Hepatocyte (in vitro differentiated cells): Measurements from ENCODE around the gene MYRF. TPM values are rescaled to one million over a fixed set of nuclear protein-coding genes. Genes with fewer than 3 reads are reported as not detected.

Experiments
- DNase-seq: peaks from one replicate; pipeline ENCODE4 v3.0.0-alpha.2; 2016; ENCODE audit warnings: low spot score
- H2AFZ ChIP-seq: fragments of 200-600 bp; sonication (generic); 2 replicates; pipeline ENCODE4 v1.6.0; 2016; ENCODE audit warnings: antibody characterized with exemption, mild to moderate bottlenecking
- H3K27ac ChIP-seq: fragments of 200-600 bp; sonication (generic); 2 replicates; pipeline ENCODE4 v1.5.1; 2016; ENCODE audit warnings: mild to moderate bottlenecking
- H3K27me3 ChIP-seq: fragments of 200-600 bp; sonication (generic); 2 replicates; pipeline ENCODE4 v1.6.1; 2016
- H3K36me3 ChIP-seq: fragments of 200-600 bp; sonication (generic); replicated peaks from 2 replicates; pipeline ENCODE4 v1.5.1; 2016; ENCODE audit warnings: low read depth; ENCODE audit not compliant: insufficient read depth
- H3K4me1 ChIP-seq: fragments of 200-600 bp; sonication (generic); 2 replicates; pipeline ENCODE4 v1.5.1; 2016; ENCODE audit warnings: mild to moderate bottlenecking, moderate library complexity; ENCODE audit not compliant: insufficient read depth
- H3K4me2 ChIP-seq: fragments of 200-600 bp; sonication (generic); 2 replicates; pipeline ENCODE4 v1.6.0; 2016
- H3K4me3 ChIP-seq: fragments of 200-600 bp; sonication (generic); 2 replicates; pipeline ENCODE4 v1.5.1; 2016; ENCODE audit warnings: mild to moderate bottlenecking
- H3K79me2 ChIP-seq: fragments of 200-600 bp; sonication (generic); 2 replicates; pipeline ENCODE4 v1.6.0; 2017; ENCODE audit warnings: mild to moderate bottlenecking
- H3K9me2 ChIP-seq: fragments of 200-600 bp; sonication (generic); replicated peaks from 2 replicates; pipeline ENCODE4 v1.6.0; 2017; ENCODE audit warnings: mild to moderate bottlenecking; ENCODE audit not compliant: insufficient read depth
- H3K9me3 ChIP-seq: fragments of 200-600 bp; sonication (generic); 2 replicates; pipeline ENCODE4 v1.5.1; 2016; ENCODE audit warnings: low read depth, mild to moderate bottlenecking
- H4K20me1 ChIP-seq: fragments of 200-600 bp; sonication (generic); 2 replicates; pipeline ENCODE4 v1.6.0; 2016; ENCODE audit warnings: mild to moderate bottlenecking; ENCODE audit not compliant: insufficient read depth, poor library complexity, severe bottlenecking
- CTCF ChIP-seq: fragments of 200-600 bp; sonication (generic); IDR thresholded peaks from 2 replicates; pipeline ENCODE4 v1.5.1; 2016; ENCODE audit warnings: antibody characterized with exemption, mild to moderate bottlenecking; ENCODE audit not compliant: poor library complexity
- EZH2 ChIP-seq: fragments of 200-600 bp; sonication (generic); IDR thresholded peaks from 2 replicates; pipeline ENCODE4 v1.6.1; 2016; ENCODE audit warnings: antibody characterized with exemption, mild to moderate bottlenecking, borderline replicate concordance
- EZH2phosphoT487 ChIP-seq: fragments of 200-600 bp; sonication (generic); IDR thresholded peaks from one replicate; pipeline ENCODE4 v1.6.1; 2018; ENCODE audit warnings: antibody characterized with exemption, mild to moderate bottlenecking, low read depth, moderate library complexity; ENCODE audit not compliant: unreplicated experiment, severe bottlenecking
- WGBS: methylation state at CpG from one replicate; pipeline ENCODE4 v1.1.6; 2016; ENCODE audit warnings: low lambda C conversion rate; ENCODE audit errors: missing lambda C conversion rate; 5-methylcytosine and 5-hydroxymethylcytosine counted together
- polyA plus RNA-seq: library from polyadenylated mRNA; unstranded; fragments of >200 nt; fragmentation: Nextera tagmentation; extraction: Ambion mirVana; gene quantifications from 2 replicates; pipeline ENCODE4 v1.2.1, GENCODE V29; 2016
- total RNA-seq: library from RNA; depleted of rRNA; stranded (reverse); fragments of >200 nt; gene quantifications from 2 replicates; pipeline ENCODE4 v1.2.3, GENCODE V29; 2014

MYRF gene
- total and polyA plus RNA-seq, 2 experiments from 2014 or later: 57.3 to 96.7 TPM

GRCh38 chr11:61794579-61794978, 42.1 kb downstream of the MYRF start:
- H3K79me2 ChIP-seq: peaks cover 65% of the 10 kb centered on the region
- H3K27me3 ChIP-seq: no peaks in the 10 kb centered on the region
- no peak overlapping the region for H3K4me3 ChIP-seq
- no peak for DNase-seq
- H3K27ac ChIP-seq: no peak overlapping the region
- H4K20me1 ChIP-seq: no peaks in the 10 kb centered on the region
- H3K9me3 ChIP-seq: no peaks in the 10 kb centered on the region
- no peaks in the 10 kb centered on the region for H3K9me2 ChIP-seq
- no peaks in the 10 kb centered on the region for H3K36me3 ChIP-seq
- no peak overlapping the region for H3K4me2 ChIP-seq
- WGBS: 96% methylated on average over 4 of the region's 4 CpGs
- no peak for TF ChIP-seq EZH2phosphoT487
- TF ChIP-seq EZH2: no peak
- TF ChIP-seq CTCF: no peak
- no peak overlapping the region for H2AFZ ChIP-seq
- H3K4me1 ChIP-seq: peaks cover 14% of the 10 kb centered on the region

- H3K36me3 ChIP-seq: no peaks in the 10 kb centered on the region
- no peak overlapping the region for H2AFZ ChIP-seq
- H3K27me3 ChIP-seq: no peaks in the 10 kb centered on the region
- H4K20me1 ChIP-seq: no peaks in the 10 kb centered on the region
- no peak overlapping the region for H3K4me3 ChIP-seq
- H3K4me2 ChIP-seq: no peak overlapping the region
- H3K9me3 ChIP-seq: no peaks in the 10 kb centered on the region
- H3K9me2 ChIP-seq: no peaks in the 10 kb centered on the region
- H3K79me2 ChIP-seq: peaks cover 57% of the 10 kb centered on the region
- 98% methylated on average over 12 of the region's 12 CpGs for WGBS
- no peak for TF ChIP-seq EZH2phosphoT487
- no peak for TF ChIP-seq EZH2
- TF ChIP-seq CTCF: no peak
- DNase-seq: no peak
- no peak overlapping the region for H3K27ac ChIP-seq
- H3K4me1 ChIP-seq: peaks cover 14% of the 10 kb centered on the region
These were observed 43.0 kb downstream of the MYRF start for GRCh38 chr11:61795459-61795858.

GRCh38 chr11:61795876-61796526, 43.6 kb downstream of the MYRF start:
- 98% methylated on average over 18 of the region's 18 CpGs for WGBS
- no peak for TF ChIP-seq CTCF
- TF ChIP-seq EZH2: no peak
- no peak for TF ChIP-seq EZH2phosphoT487
- H3K4me3 ChIP-seq: no peak overlapping the region

More at GRCh38 chr11:61795876-61796526, 43.6 kb downstream of the MYRF start:
- Histone ChIP-seq H4K20me1 (no peaks in the 10 kb centered on the region), H3K79me2 (peaks cover 51% of the 10 kb centered on the region), H3K27ac (no peak overlapping the region), H3K36me3 (no peaks in the 10 kb centered on the region), H3K9me3 (no peaks in the 10 kb centered on the region), H2AFZ (no peak overlapping the region), H3K4me2 (no peak overlapping the region), H3K27me3 (no peaks in the 10 kb centered on the region), H3K4me1 (peaks cover 14% of the 10 kb centered on the region), H3K9me2 (no peaks in the 10 kb centered on the region)
- no peak for DNase-seq
